ENCODE measurements around the gene GBF1. TPM values are rescaled to one million over a fixed set of nuclear protein-coding genes. Genes with fewer than 3 reads are reported as not detected.

GBF1 gene
- polyA plus RNA-seq, 1 donor (not counting 4 experiments of a cell fraction or from before 2014, with no cell fraction given), result 17.4 TPM

DNA sequence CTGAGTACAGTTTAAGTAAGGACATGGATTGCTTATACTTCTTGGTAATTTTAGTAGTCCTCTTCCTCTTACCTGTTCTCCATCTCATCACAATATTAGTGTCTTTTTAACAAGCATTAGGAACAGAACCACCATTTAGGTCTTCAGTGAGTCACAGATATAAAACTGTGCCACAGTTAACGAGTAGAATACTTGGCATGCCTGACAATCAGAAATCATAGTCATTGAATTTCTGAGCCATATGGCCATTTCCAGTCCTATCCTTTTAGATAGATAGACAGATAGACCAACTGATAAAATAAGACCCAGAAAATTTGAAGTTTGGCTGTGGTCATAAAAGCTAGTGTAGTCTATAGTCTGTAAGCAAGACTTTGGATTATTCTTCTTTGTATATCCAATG is 71.1 kb downstream of the GBF1 start:
- Histone ChIP-seq H3K4me3 (ENCODE audit: control insufficient read depth in 2 of 3, extremely low read depth in 1 of 3, insufficient read depth in 2 of 3, low read depth in 1 of 3, low read length in 3 of 3) (no peak overlapping the region), H3K9ac (ENCODE audit: control insufficient read depth, extremely low read depth, insufficient read depth, low read length) (no peak overlapping the region), H4K20me1 (ENCODE audit: control insufficient read depth, extremely low read depth, insufficient read depth, low read length) (no peaks in the 10 kb centered on the region), H3K4me2 (ENCODE audit: control insufficient read depth, extremely low read depth, insufficient read depth, low read depth, low read length) (no peak overlapping the region), H3K27ac (ENCODE audit: control insufficient read depth, insufficient read depth, low read length) (no peak overlapping the region), H2AFZ (ENCODE audit: control insufficient read depth, low read length) (no peak overlapping the region), H3K9me1 (ENCODE audit: control insufficient read depth, extremely low read depth, insufficient read depth, low read length) (peaks cover 5% of the 10 kb centered on the region), H3K9me3 (ENCODE audit: control insufficient read depth, low read depth, low read length) (no peaks in the 10 kb centered on the region), H3K27me3 (ENCODE audit: control insufficient read depth, extremely low read depth, insufficient read depth, low read length) (no peaks in the 10 kb centered on the region), H3K36me3 (ENCODE audit: control insufficient read depth in 2 of 2, extremely low read depth in 1 of 2, insufficient read depth in 2 of 2, low read length in 2 of 2) (peaks cover 2 to 6% of the 10 kb centered on the region in 2 experiments), H3K79me2 (ENCODE audit: control insufficient read depth, insufficient read depth, low read length) (peaks cover 48% of the 10 kb centered on the region), H3K4me1 (ENCODE audit: control insufficient read depth, extremely low read depth, insufficient read depth, low read length) (peaks cover 11% of the 10 kb centered on the region)
- no peak for FAIRE-seq
- no peak for TF ChIP-seq CTCF (optimal IDR thresholded peaks at IDR 0.05 in 1 of 3, IDR thresholded peaks at IDR 0.05 in 1 of 3, conservative IDR thresholded peaks at IDR 0.05 in 1 of 3; ENCODE audit: extremely low read depth in 1 of 3, insufficient read depth in 2 of 3, low read length in 3 of 3)
- TF ChIP-seq EZH2 (IDR thresholded peaks at IDR 0.05; ENCODE audit: low read length), result no peak
- dilution Hi-C loops (cut with MboI; ENCODE audit: extremely low pct_ligation_motif_present, low sequenced_read_pairs), result no loop called here
- DNase-seq (ENCODE audit: low read depth, low spot score), result no peak

GRCh38 chr10:102322914-102323313 is 77.6 kb downstream of the GBF1 start:
- dilution Hi-C loops (cut with MboI; ENCODE audit: extremely low pct_ligation_motif_present, low sequenced_read_pairs), result no loop called here
- H3K27me3 ChIP-seq (ENCODE audit: control insufficient read depth, extremely low read depth, insufficient read depth, low read length), result no peaks in the 10 kb centered on the region
- no peak for DNase-seq (ENCODE audit: low read depth, low spot score)
- no peak for FAIRE-seq
- peaks cover 35% of the 10 kb centered on the region for H3K79me2 ChIP-seq (ENCODE audit: control insufficient read depth, insufficient read depth, low read length)
- no peaks in the 10 kb centered on the region for H3K9me1 ChIP-seq (ENCODE audit: control insufficient read depth, extremely low read depth, insufficient read depth, low read length)
- H3K9ac ChIP-seq (ENCODE audit: control insufficient read depth, extremely low read depth, insufficient read depth, low read length), result no peak overlapping the region
- peaks cover 0 to 1% of the 10 kb centered on the region in 2 experiments for H3K36me3 ChIP-seq (ENCODE audit: control insufficient read depth in 2 of 2, extremely low read depth in 1 of 2, insufficient read depth in 2 of 2, low read length in 2 of 2)
- peaks cover 2% of the 10 kb centered on the region for H3K4me1 ChIP-seq (ENCODE audit: control insufficient read depth, extremely low read depth, insufficient read depth, low read length)
- no peak overlapping the region for H2AFZ ChIP-seq (ENCODE audit: control insufficient read depth, low read length)
- H3K9me3 ChIP-seq (ENCODE audit: control insufficient read depth, low read depth, low read length), result no peaks in the 10 kb centered on the region
- H3K27ac ChIP-seq (ENCODE audit: control insufficient read depth, insufficient read depth, low read length), result no peak overlapping the region
- no peaks in the 10 kb centered on the region for H4K20me1 ChIP-seq (ENCODE audit: control insufficient read depth, extremely low read depth, insufficient read depth, low read length)
- no peak overlapping the region for H3K4me2 ChIP-seq (ENCODE audit: control insufficient read depth, extremely low read depth, insufficient read depth, low read depth, low read length)
- no peak overlapping the region for H3K4me3 ChIP-seq (ENCODE audit: control insufficient read depth in 2 of 3, extremely low read depth in 1 of 3, insufficient read depth in 2 of 3, low read depth in 1 of 3, low read length in 3 of 3)
- no peak for TF ChIP-seq CTCF (optimal IDR thresholded peaks at IDR 0.05 in 1 of 3, IDR thresholded peaks at IDR 0.05 in 1 of 3, conservative IDR thresholded peaks at IDR 0.05 in 1 of 3; ENCODE audit: extremely low read depth in 1 of 3, insufficient read depth in 2 of 3, low read length in 3 of 3)
- no peak for TF ChIP-seq EZH2 (IDR thresholded peaks at IDR 0.05; ENCODE audit: low read length)
